ENCODE results near the gene YJU2. TPM values are rescaled to one million over a fixed set of nuclear protein-coding genes. Genes with fewer than 3 reads are reported as not detected.
"Not testable (repeated sequence)": the region's sequence is repeated elsewhere in the genome, so short reads cannot be mapped to it uniquely, and the experiment has no call there.

Gene YJU2
- total RNA-seq, 1 donor from 2014 or later, result 40.7 TPM

GRCh38 chr19:4232614-4233281 is 14.1 kb upstream of the YJU2 start:
- no peak for TF ChIP-seq CTCF (IDR thresholded peaks at IDR 0.05)
- CTCF ChIA-PET, result interaction anchor here (1.7 to 2.1 kb wide), 2 partner anchors 11 to 15 kb away, joined by 4 to 8 read pairs; partner anchors contain the start of gene YJU2
- H3K36me3 Mint-ChIP-seq (ENCODE audit: low read depth), result peaks cover 43% of the 10 kb centered on the region
- POLR2A ChIA-PET, result interaction anchor here (0.6 to 4.7 kb wide), 5 partner anchors 14 to 731 kb away, joined by 3 to 60 read pairs (median 4); partner anchors contain the start of genes EEF2 and YJU2
- ATAC-seq (ENCODE audit: low read depth), result no peak
- no peaks in the 10 kb centered on the region for H3K9me3 Mint-ChIP-seq
- peaks cover 16% of the 10 kb centered on the region for H3K4me1 Mint-ChIP-seq
- DNase-seq, result no peak
- H3K4me3 Mint-ChIP-seq, result no peak overlapping the region
- intact Hi-C loops (cut with micrococcal nuclease), result loop anchor here (1.0 kb wide), 1 partner anchor 120 kb away; no protein-coding TSS in a partner anchor
- H3K27me3 Mint-ChIP-seq, result no peaks in the 10 kb centered on the region
- H3K27ac Mint-ChIP-seq, result no peak overlapping the region

GRCh38 chr19:4233282-4233853 is 13.5 kb upstream of the YJU2 start:
- ATAC-seq (ENCODE audit: low read depth) (no peak), DNase-seq (peak; percentile 71)
- Mint-ChIP-seq H3K36me3 (ENCODE audit: low read depth) (peaks cover 49% of the 10 kb centered on the region), H3K4me3 (peak overlapping the region; percentile 60), H3K27ac (peak overlapping the region; percentile 62), H3K27me3 (no peaks in the 10 kb centered on the region), H3K4me1 (peaks cover 16% of the 10 kb centered on the region), H3K9me3 (no peaks in the 10 kb centered on the region)
- CTCF ChIA-PET, result interaction anchor here (1.7 to 2.1 kb wide), 2 partner anchors 11 to 14 kb away, joined by 4 to 8 read pairs; partner anchors contain the start of gene YJU2
- TF ChIP-seq CTCF (IDR thresholded peaks at IDR 0.05), result no peak
- intact Hi-C loops (cut with micrococcal nuclease), result loop anchor here (1.0 kb wide), 1 partner anchor 119 kb away; no protein-coding TSS in a partner anchor
- POLR2A ChIA-PET, result interaction anchor here (4.7 kb wide), 1 partner anchor 14 kb away, joined by 60 read pairs; the partner anchor contains the start of gene YJU2

- CTCF ChIA-PET, result interaction anchor here (1.7 to 2.1 kb wide), 2 partner anchors 10 to 13 kb away, joined by 4 to 8 read pairs; partner anchors contain the start of gene YJU2
- H3K36me3 Mint-ChIP-seq (ENCODE audit: low read depth), result peaks cover 52% of the 10 kb centered on the region
- no peak overlapping the region for H3K4me3 Mint-ChIP-seq
- H3K27me3 Mint-ChIP-seq, result no peaks in the 10 kb centered on the region
- TF ChIP-seq CTCF (IDR thresholded peaks at IDR 0.05), result no peak
- ATAC-seq (ENCODE audit: low read depth) (no peak), DNase-seq (no peak)
- H3K27ac Mint-ChIP-seq, result no peak overlapping the region
- no peaks in the 10 kb centered on the region for H3K9me3 Mint-ChIP-seq
- intact Hi-C loops (cut with micrococcal nuclease), result no loop called here
- POLR2A ChIA-PET, result interaction anchor here (1.1 kb wide), 1 partner anchor 13 kb away, joined by 4 read pairs; the partner anchor contains the start of gene YJU2
- H3K4me1 Mint-ChIP-seq, result peaks cover 16% of the 10 kb centered on the region
Observed at GRCh38 chr19:4234142-4234861, 12.6 kb upstream of the YJU2 start.

- no peak overlapping the region for H3K27ac Mint-ChIP-seq
- peaks cover 16% of the 10 kb centered on the region for H3K4me1 Mint-ChIP-seq
- no peak for TF ChIP-seq CTCF (IDR thresholded peaks at IDR 0.05)
- ChIA-PET CTCF (no interaction called here), POLR2A (interaction anchor here (1.1 kb wide), 1 partner anchor 12 kb away, joined by 4 read pairs; the partner anchor contains the start of gene YJU2)
- peaks cover 50% of the 10 kb centered on the region for H3K36me3 Mint-ChIP-seq (ENCODE audit: low read depth)
- no peak overlapping the region for H3K4me3 Mint-ChIP-seq
- no peak for ATAC-seq (ENCODE audit: low read depth)
- intact Hi-C loops (cut with micrococcal nuclease), result no loop called here
- DNase-seq, result no peak
- no peaks in the 10 kb centered on the region for H3K9me3 Mint-ChIP-seq
- H3K27me3 Mint-ChIP-seq, result no peaks in the 10 kb centered on the region
Observed at GRCh38 chr19:4234862-4235201, 12.0 kb upstream of the YJU2 start.

- H3K27me3 Mint-ChIP-seq; intact Hi-C loops (cut with micrococcal nuclease); ATAC-seq (ENCODE audit: low read depth); H3K27ac Mint-ChIP-seq; H3K4me3 Mint-ChIP-seq; DNase-seq; H3K9me3 Mint-ChIP-seq; CTCF ChIA-PET: not testable (repeated sequence)
- POLR2A ChIA-PET, result interaction anchor here (1.4 to 1.9 kb wide), 2 partner anchors 9 to 234 kb away, joined by 4 to 5 read pairs; partner anchors contain the start of genes HDGFL2 and YJU2
- H3K4me1 Mint-ChIP-seq, result peaks cover 19% of the 10 kb centered on the region
- H3K36me3 Mint-ChIP-seq (ENCODE audit: low read depth), result peaks cover 47% of the 10 kb centered on the region
Observed at GRCh38 chr19:4237510-4237909, 9.4 kb upstream of the YJU2 start.

All from activated B cell treated with CpG ODN at 0.5 μM for 24 hours (primary cell).